Astrocyte (in vitro differentiated cells and primary cell): ENCODE data around the gene SYNPO2. TPM values are rescaled to one million over a fixed set of nuclear protein-coding genes. Genes with fewer than 3 reads are reported as not detected.

Experiments
- DNase-seq: peaks from one replicate; pipeline ENCODE4 v3.0.0-alpha.2; 2010; ENCODE audit warnings: low read depth
- FAIRE-seq: peaks from 2 replicates; lab custom pipeline; 2011; peaks lifted over from hg19 to GRCh38; lab: Jason Lieb, UNC
- H2AFZ ChIP-seq: 2 replicates; pipeline ENCODE4 v1.6.0; 2012; ENCODE audit warnings: low read depth, low read length, inconsistent platforms
- H3K27ac ChIP-seq: 2 replicates; pipeline ENCODE4 v1.5.1; 2011; ENCODE audit warnings: low read depth, low read length, inconsistent platforms
- H3K27me3 ChIP-seq: 2 replicates; pipeline ENCODE4 v1.6.0; 2011; ENCODE audit warnings: low read length, inconsistent platforms; ENCODE audit not compliant: insufficient read depth
- H3K36me3 ChIP-seq: 2 replicates; pipeline ENCODE4 v1.5.1; 2011; ENCODE audit warnings: low read length, inconsistent platforms; ENCODE audit not compliant: insufficient read depth
- H3K4me1 ChIP-seq: 2 replicates; pipeline ENCODE4 v1.5.1; 2011; ENCODE audit warnings: low read length, inconsistent platforms; ENCODE audit not compliant: insufficient read depth
- H3K4me2 ChIP-seq: 2 replicates; pipeline ENCODE4 v1.6.0; 2012; ENCODE audit warnings: low read length, inconsistent platforms
- H3K4me3 ChIP-seq: 2 replicates; pipeline ENCODE4 v1.5.1; 2011; ENCODE audit warnings: low read depth, mild to moderate bottlenecking, low read length, inconsistent platforms; ENCODE audit not compliant: insufficient read depth
- H3K79me2 ChIP-seq: 2 replicates; pipeline ENCODE4 v1.6.0; 2012; ENCODE audit warnings: mild to moderate bottlenecking, low read length, inconsistent platforms; ENCODE audit not compliant: insufficient read depth
- H3K9ac ChIP-seq: 2 replicates; pipeline ENCODE4 v1.6.0; 2012; ENCODE audit warnings: mild to moderate bottlenecking, low read length, inconsistent platforms
- H3K9me3 ChIP-seq: 2 replicates; pipeline ENCODE4 v1.5.1; 2012; ENCODE audit warnings: low read depth, mild to moderate bottlenecking, low read length, inconsistent platforms; ENCODE audit not compliant: insufficient read depth
- H4K20me1 ChIP-seq: 2 replicates; pipeline ENCODE4 v1.6.0; 2012; ENCODE audit warnings: low read length, inconsistent platforms; ENCODE audit not compliant: insufficient read depth
- H3K27ac Mint-ChIP-seq: one replicate; pipeline ENCODE4 v1.8.0; 2021; ENCODE audit warnings: mild to moderate bottlenecking, mixed read lengths; ENCODE audit not compliant: unreplicated experiment
- H3K27me3 Mint-ChIP-seq: one replicate; pipeline ENCODE4 v1.8.0; 2021; ENCODE audit warnings: low read depth, mixed read lengths; ENCODE audit not compliant: unreplicated experiment
- H3K36me3 Mint-ChIP-seq: one replicate; pipeline ENCODE4 v1.8.0; 2021; ENCODE audit warnings: low read depth, mixed read lengths; ENCODE audit not compliant: unreplicated experiment
- H3K4me1 Mint-ChIP-seq: one replicate; pipeline ENCODE4 v1.8.0; 2021; ENCODE audit warnings: low read depth, mixed read lengths; ENCODE audit not compliant: unreplicated experiment
- H3K4me3 Mint-ChIP-seq: one replicate; pipeline ENCODE4 v1.8.0; 2021; ENCODE audit warnings: mild to moderate bottlenecking, moderate library complexity, mixed read lengths; ENCODE audit not compliant: unreplicated experiment
- H3K9me3 Mint-ChIP-seq: one replicate; pipeline ENCODE4 v1.8.0; 2021; ENCODE audit warnings: mild to moderate bottlenecking, mixed read lengths; ENCODE audit not compliant: unreplicated experiment
- CTCF ChIP-seq: IDR thresholded peaks from 2 replicates; pipeline ENCODE4 v1.5.1; 2011; ENCODE audit warnings: low read depth, mild to moderate bottlenecking, inconsistent platforms, low read length, moderate library complexity; ENCODE audit not compliant: insufficient read depth
- EZH2 ChIP-seq: IDR thresholded peaks from 2 replicates; pipeline ENCODE4 v1.6.1; 2012; ENCODE audit warnings: mild to moderate bottlenecking, low read length, inconsistent platforms; ENCODE audit not compliant: insufficient read depth
- total RNA-seq: library from RNA; stranded (reverse); gene quantifications from 2 replicates; pipeline ENCODE4 v1.2.1, GENCODE V29; 2021

The SYNPO2 gene
- total RNA-seq, 1 donor from 2014 or later, result 4.2 TPM

DNA sequence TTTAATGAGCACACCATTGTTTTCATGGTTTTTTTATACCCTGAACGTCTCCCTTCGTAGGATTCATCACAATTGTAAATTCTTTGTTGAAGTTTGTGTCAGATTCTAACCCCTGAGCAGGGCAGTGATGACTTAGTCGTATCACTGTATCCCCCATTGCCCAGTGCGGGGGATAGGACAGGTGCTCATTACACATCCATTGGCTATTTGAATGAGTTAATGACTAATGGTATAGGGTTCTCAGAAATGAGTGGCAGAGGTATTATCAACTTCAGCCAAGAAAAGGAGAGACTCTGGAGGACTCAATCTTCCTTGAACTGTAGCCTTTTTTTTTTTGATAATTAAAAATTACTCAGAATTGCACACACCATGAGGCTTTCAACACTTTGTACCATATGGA lies 64.6 kb downstream of the SYNPO2 start:
- no peaks in the 10 kb centered on the region for H4K20me1 ChIP-seq
- no peak overlapping the region for H3K4me3 ChIP-seq
- peaks cover 5% of the 10 kb centered on the region for H3K4me1 ChIP-seq
- H2AFZ ChIP-seq, result no peak overlapping the region
- no peaks in the 10 kb centered on the region for H3K36me3 Mint-ChIP-seq
- no peak overlapping the region for H3K9ac ChIP-seq
- H3K27me3 ChIP-seq, result no peaks in the 10 kb centered on the region
- H3K4me1 Mint-ChIP-seq, result peaks cover 51% of the 10 kb centered on the region
- H3K79me2 ChIP-seq, result no peaks in the 10 kb centered on the region
- no peak overlapping the region for H3K27ac ChIP-seq
- peak overlapping the region; percentile 42 for H3K4me3 Mint-ChIP-seq
- no peaks in the 10 kb centered on the region for H3K36me3 ChIP-seq
- H3K9me3 Mint-ChIP-seq, result no peaks in the 10 kb centered on the region
- H3K27ac Mint-ChIP-seq, result no peak overlapping the region
- DNase-seq (peak; percentile 37), FAIRE-seq (no peak)
- H3K4me2 ChIP-seq, result peak overlapping the region; percentile 27
- no peaks in the 10 kb centered on the region for H3K27me3 Mint-ChIP-seq
- TF ChIP-seq EZH2 (no peak), CTCF (no peak)
- H3K9me3 ChIP-seq, result no peaks in the 10 kb centered on the region

DNA sequence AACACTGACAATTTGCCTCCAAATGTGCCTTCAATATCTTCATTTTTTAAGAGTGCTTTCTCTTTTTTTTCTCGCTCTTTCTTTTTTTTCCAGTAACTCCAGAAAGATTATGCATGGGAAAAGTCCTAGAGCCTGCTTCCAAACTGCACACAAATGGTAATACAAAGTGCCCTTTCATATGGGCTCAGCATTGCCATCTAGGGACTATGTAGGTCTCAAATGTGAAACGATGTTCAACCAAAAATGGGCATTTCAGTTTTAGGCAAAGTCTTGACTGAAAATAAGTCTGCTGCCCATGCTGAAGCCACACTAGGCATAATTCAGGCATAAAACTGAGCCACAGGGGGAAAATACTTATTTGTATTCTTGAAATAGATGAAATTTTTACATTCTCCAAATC lies 65.6 kb downstream of the SYNPO2 start:
- H4K20me1 ChIP-seq, result no peaks in the 10 kb centered on the region
- H3K79me2 ChIP-seq, result no peaks in the 10 kb centered on the region
- H3K27me3 ChIP-seq, result no peaks in the 10 kb centered on the region
- H3K36me3 ChIP-seq, result no peaks in the 10 kb centered on the region
- peak; percentile 34 for DNase-seq
- Mint-ChIP-seq H3K27ac (no peak overlapping the region), H3K9me3 (no peaks in the 10 kb centered on the region), H3K27me3 (no peaks in the 10 kb centered on the region), H3K4me3 (no peak overlapping the region), H3K36me3 (no peaks in the 10 kb centered on the region), H3K4me1 (peaks cover 46% of the 10 kb centered on the region)
- no peak overlapping the region for H3K4me3 ChIP-seq
- H3K9ac ChIP-seq, result no peak overlapping the region
- TF ChIP-seq CTCF (peak; percentile 27), EZH2 (no peak)
- no peaks in the 10 kb centered on the region for H3K9me3 ChIP-seq
- peaks cover 5% of the 10 kb centered on the region for H3K4me1 ChIP-seq
- H2AFZ ChIP-seq, result no peak overlapping the region
- no peak overlapping the region for H3K27ac ChIP-seq
- peak; percentile 73 for FAIRE-seq
- H3K4me2 ChIP-seq, result peak overlapping the region; percentile 8

DNA sequence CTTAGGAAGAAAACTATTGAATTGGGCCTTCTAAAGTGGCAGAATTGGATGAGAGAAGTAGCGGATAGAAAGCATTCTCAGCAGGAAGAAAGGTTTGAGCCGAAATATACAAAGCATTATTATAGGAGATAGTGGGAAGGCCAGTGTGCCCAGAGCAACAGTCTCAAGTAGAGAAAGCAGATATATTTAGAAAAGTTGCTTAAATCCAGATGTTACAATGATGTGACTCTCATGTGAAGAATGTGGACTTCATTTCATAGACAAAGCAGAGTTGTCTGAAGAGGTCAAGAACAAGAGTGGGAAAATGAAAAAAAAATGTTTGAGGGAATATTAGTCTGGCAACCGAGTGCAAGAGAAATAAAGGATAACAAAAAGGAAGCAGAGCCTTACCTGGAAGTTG lies 66.9 kb downstream of the SYNPO2 start:
- FAIRE-seq (no peak), DNase-seq (no peak)
- H3K36me3 Mint-ChIP-seq, result peaks cover 2% of the 10 kb centered on the region
- H3K27me3 ChIP-seq, result no peaks in the 10 kb centered on the region
- H3K9me3 Mint-ChIP-seq, result no peaks in the 10 kb centered on the region
- H3K9ac ChIP-seq, result no peak overlapping the region
- no peaks in the 10 kb centered on the region for H4K20me1 ChIP-seq
- H3K4me3 Mint-ChIP-seq, result no peak overlapping the region
- H3K27ac ChIP-seq, result no peak overlapping the region
- no peak overlapping the region for H3K4me2 ChIP-seq
- H3K9me3 ChIP-seq, result no peaks in the 10 kb centered on the region
- no peaks in the 10 kb centered on the region for H3K36me3 ChIP-seq
- H2AFZ ChIP-seq, result no peak overlapping the region
- no peaks in the 10 kb centered on the region for H3K27me3 Mint-ChIP-seq
- H3K4me1 Mint-ChIP-seq, result peaks cover 45% of the 10 kb centered on the region
- no peak overlapping the region for H3K4me3 ChIP-seq
- H3K27ac Mint-ChIP-seq, result peak overlapping the region; percentile 77
- H3K79me2 ChIP-seq, result no peaks in the 10 kb centered on the region
- H3K4me1 ChIP-seq, result peaks cover 5% of the 10 kb centered on the region
- TF ChIP-seq EZH2, result no peak
- TF ChIP-seq CTCF, result no peak
